NCI-H774 (cell line): Measurements from ENCODE around the gene MAN1C1.

Experiments
- DNase-seq: peaks from one replicate; lab custom pipeline; 2025; lab: John Stamatoyannopoulos, UW

The MAN1C1 gene

DNA sequence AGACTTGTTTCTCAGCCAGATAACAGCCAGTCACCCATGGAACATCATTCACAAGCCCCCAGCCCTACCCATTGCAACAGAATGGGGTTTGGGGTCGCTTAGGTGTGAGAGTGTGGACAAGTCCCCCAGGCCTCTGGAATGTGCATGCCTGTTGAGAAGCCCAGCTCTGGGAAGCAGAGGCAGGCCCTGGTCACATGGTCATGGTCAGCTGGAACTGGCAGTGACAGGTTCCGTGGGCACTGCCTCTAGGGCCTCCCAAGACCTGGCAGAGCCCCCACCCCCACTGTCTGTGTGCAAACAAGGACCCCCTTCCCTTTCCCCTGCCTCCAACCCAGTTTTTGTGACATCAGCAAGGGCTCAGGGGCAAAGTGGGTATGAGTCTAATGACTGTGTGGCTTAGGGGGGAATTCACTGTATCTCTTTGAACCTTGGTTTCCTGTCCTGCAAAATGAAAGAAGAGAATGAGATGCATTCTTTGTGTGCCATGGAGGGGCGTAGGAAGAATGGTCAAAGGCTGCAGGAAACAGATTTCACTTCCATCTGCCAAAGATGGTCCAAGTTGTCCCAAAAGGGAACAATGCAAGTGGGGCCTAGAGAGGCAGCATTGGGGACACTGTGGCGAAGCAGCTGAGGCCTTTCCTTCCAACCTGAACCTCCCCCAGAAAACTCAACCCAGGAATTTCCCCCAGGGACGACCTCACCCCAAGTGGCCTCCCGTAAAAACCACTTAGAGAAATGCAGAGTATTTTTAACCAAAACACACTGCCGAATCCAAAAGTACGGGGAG is 148.7 kb downstream of the MAN1C1 start:
- DNase-seq, result no peak

GRCh38 chr1:25765923-25766589 is 149.5 kb downstream of the MAN1C1 start:
- DNase-seq, result no peak

- no peak for DNase-seq
Measured at GRCh38 chr1:25766721-25767436, 150.3 kb downstream of the MAN1C1 start.

GRCh38 chr1:25767437-25767770 is 150.8 kb downstream of the MAN1C1 start:
- no peak for DNase-seq

GRCh38 chr1:25768999-25769398 is 152.4 kb downstream of the MAN1C1 start:
- DNase-seq, result no peak

DNA sequence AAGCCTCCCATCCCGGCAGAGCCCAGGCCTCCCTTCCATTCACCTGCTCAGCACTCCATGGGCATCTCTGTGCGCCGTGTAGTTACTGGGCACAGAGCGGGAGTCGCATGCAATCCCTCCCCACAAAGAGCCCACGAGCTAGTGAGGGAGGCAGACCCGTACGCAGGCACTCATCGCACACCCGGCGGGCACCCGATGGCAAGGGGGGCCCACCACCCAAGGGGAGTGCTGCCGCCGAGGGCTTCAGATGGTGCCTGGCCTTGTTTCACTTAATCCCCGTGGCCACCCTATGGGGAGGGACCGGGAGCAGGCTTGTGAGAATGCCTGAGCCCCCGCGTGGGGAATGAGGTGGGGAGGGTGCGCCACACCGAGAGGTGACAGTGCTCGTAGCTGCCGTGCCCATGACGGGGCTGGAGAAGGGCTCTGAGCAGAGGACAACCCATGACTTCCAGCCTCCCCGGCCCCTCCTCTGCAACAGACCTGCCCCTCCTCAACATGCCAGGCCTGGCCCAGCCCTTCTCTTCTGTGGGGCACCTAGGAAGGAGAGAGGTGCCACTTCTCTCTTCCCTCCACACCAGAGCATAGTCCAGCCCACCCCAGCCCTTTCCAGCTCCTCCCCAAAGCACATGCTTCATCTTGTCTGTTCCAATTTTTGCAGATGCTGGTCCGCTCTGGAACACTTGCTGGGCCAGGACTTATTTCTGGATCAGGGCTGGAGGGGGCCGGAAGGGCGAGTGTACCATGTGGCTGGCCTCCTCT is 153.2 kb downstream of the MAN1C1 start:
- DNase-seq, result no peak

GRCh38 chr1:25770541-25771220 is 154.1 kb downstream of the MAN1C1 start:
- no peak for DNase-seq

DNA sequence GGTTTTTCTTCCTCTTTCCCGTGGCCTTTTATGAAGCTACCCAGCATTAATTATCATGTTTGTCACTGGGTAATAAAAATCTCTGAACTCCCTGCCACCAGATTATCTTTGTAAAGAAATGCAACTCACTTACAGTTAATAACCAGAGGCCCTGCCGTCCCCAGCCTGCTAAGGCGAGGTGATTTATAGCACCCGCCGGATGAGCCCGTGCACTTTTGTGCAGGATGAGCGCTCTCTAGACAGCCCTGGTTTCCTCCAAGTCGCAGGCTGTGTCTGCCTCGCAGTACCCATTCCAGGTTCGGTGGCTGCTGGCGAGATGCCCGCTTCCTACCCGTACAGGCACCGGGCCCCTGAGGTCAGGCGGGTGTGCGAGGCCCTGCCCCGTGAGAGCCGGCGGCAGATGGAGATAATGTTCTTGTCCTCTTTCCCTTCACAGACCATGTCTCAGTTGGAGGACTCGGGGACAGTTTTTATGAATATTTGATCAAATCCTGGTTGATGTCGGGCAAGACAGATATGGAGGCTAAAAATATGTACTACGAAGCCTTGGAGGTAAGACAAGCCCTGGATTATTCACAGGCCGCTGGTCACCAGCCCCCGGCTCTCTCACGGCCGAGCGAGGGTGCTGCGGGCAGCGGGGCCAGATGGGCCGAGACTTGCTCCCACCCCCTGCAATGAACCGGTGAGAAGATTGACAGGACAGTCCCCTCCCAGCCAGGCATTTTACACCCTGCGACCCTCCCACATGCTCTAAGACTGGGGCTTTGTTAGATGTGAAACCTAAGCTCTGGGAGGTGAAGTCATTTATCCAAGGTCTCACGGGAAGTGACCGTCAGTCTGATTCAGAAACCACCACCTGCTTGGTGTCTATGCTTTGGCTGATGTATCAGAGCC is 154.9 kb downstream of the MAN1C1 start:
- no peak for DNase-seq

DNA sequence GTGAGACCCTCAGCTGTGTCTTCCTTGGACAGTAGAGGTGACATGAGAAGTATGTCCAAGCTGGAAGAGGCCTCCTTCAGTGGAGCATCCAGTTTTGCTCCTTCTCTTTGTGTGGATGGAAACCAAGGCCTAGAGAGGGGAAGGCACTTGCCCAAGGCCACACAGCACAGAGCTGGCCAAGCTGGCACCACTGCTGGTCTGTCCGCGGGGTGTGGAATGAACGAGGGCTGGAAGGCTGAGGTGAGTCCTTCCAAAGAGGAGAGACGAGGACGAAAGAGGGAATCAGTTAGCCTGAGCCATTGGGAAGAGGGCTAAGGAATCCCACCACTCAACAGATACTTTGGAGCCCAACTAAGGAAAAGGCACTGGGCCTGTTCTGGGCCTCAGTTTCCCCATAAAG is 155.6 kb downstream of the MAN1C1 start:
- no peak for DNase-seq

DNA sequence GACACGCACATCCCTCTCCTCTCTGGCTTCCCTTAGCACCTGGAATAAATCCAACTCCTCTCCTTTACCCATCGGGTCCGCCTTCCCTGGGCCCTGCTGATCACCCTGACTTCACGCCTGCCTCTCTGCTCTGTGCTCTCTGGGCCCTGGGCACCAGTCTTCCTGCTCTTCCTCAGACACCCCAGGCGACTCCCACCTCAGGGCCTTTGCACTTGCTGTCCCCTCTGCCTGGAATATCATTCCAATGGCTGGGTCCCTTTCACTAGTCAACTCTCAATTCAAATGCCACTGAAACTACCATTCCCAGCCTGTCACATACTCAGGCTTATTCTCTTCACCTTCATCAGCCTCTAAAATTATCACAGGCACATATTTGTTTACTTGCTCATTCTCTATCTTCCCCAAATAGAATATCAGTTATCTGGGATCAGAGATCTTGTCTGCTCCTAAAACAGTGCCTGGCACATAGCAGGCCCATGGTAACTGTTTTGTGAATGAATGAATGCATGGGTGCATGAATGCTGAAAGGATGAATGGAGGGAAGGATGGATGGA is 156.2 kb downstream of the MAN1C1 start:
- no peak for DNase-seq

GRCh38 chr1:25773441-25774125 is 157.0 kb downstream of the MAN1C1 start:
- no peak for DNase-seq

GRCh38 chr1:25774206-25774803 is 157.7 kb downstream of the MAN1C1 start:
- DNase-seq, result no peak

- DNase-seq, result no peak
Measured at GRCh38 chr1:25774921-25775771, 158.6 kb downstream of the MAN1C1 start.

DNA sequence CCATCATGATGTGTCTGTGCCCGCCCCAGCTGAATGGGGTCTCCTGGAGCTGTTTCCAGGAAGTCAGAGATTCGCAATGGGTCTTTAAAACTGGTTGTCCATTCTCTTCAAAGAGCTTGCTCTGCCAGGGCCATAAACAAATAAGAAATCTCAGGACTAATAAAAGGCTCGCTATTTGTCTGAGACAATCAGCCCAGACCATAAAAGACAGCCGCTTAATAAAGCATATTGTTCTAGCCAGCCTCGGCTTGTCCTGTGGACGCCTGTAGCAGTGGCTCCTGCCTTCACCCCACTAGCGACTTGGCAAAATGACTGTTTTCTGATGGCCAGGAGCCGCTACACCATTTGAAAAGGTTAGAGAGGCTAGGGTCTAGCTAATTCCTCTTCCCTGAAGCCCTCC is 162.8 kb downstream of the MAN1C1 start:
- no peak for DNase-seq

DNA sequence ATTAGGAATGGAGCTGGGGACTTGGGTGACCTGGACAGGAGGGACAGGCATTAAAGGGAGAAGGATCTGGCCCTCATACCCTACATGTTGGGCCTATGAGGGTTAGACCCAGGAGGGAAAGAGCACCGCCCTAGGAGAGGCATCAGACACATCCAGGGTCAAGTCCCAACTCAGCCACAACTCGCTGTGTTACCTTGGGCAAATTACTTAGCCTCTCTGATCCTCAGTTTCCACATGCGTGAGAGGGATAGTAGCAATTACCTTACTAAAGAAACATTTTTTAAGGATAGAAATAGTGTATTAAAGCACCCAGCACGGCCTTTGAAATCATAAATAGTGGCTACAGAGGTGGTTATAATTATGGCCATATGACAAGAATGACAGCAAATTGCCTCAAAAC is 163.3 kb downstream of the MAN1C1 start:
- DNase-seq, result no peak

DNA sequence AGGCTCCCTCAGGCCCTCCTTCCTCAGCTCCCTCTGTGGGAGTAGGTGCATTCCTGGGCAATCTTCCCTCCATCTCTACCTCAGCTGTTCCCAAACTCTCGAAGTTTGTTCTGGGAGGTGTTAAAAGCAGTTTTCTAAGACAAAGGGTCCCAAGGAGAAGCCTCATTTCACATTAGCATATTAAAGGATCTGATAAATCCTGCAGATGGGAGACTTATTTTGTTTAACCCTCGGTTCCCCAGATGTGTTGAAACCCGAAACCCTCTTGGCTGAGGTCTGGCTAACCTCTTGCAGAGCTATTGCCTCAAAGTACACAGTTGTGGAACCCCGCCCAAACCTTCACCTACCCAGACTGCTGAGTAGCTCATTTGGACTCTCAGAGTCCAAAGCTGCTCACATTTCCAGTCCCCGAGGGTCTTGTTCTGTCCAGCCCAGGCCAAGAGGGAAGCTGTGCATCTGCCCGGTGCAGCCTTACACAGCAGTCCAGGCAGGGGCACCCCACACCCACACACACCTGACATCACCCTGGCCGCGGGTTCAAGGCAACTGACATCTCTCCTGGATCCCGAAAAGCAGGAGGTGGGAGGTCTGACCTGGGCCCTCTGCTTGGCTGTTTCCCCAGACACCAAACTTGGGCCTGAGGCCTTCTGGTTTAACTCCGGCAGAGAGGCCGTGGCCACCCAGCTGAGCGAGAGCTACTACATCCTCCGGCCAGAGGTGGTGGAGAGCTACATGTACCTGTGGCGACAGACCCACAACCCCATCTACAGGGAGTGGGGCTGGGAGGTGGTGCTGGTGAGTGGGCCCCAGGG is 163.9 kb downstream of the MAN1C1 start:
- no peak for DNase-seq

DNA sequence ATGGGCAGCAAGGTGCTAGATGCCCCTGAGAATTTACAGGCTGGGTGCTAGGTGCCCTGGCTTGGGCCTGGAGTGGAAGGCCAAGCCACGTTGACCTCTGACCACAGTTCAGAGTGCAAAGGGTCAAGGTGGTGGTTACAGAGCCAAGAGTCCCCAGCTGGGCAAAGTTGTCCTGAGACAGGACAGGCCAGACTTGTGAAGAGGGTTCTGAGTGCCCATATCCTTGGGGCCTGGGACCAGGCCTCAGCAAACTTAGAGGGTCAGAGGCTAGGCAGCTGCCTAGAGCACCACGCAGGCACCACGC is 164.5 kb downstream of the MAN1C1 start:
- DNase-seq, result no peak
